Measurements from ENCODE around the gene SUPT6H.
"Not testable (repeated sequence)": the region's sequence is repeated elsewhere in the genome, so short reads cannot be mapped to it uniquely, and the experiment has no call there.

The SUPT6H gene

GRCh38 chr17:28648698-28649097, 13.3 kb upstream of the SUPT6H start:
- no peak for DNase-seq (ENCODE audit: low read depth)

DNA sequence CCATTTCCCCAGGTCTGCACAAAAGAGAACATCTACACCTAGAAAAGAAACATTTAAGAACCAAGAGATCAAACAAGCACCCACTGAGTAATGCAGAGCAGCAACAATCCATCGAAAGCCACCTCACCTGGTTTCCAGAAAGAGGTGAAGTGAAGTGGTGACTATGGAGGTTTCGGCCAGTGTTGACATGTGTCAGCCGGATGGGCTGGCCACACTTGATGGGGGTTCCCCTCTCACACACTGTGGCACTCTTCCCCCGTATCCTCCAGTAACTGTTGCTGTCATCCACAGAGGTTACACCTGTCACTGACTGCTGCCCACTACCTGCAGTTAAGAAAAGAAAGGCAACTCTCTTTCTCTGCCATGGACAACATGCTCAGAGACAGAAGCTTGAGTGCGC, 6.8 kb upstream of the SUPT6H start:
- DNase-seq (ENCODE audit: low read depth), result no peak

GRCh38 chr17:28657756-28658155, 4.2 kb upstream of the SUPT6H start:
- DNase-seq (ENCODE audit: low read depth), result no peak

- DNase-seq (ENCODE audit: low read depth), result not testable (repeated sequence)
These were observed 3.7 kb upstream of the SUPT6H start for GRCh38 chr17:28658342-28658741.

DNA sequence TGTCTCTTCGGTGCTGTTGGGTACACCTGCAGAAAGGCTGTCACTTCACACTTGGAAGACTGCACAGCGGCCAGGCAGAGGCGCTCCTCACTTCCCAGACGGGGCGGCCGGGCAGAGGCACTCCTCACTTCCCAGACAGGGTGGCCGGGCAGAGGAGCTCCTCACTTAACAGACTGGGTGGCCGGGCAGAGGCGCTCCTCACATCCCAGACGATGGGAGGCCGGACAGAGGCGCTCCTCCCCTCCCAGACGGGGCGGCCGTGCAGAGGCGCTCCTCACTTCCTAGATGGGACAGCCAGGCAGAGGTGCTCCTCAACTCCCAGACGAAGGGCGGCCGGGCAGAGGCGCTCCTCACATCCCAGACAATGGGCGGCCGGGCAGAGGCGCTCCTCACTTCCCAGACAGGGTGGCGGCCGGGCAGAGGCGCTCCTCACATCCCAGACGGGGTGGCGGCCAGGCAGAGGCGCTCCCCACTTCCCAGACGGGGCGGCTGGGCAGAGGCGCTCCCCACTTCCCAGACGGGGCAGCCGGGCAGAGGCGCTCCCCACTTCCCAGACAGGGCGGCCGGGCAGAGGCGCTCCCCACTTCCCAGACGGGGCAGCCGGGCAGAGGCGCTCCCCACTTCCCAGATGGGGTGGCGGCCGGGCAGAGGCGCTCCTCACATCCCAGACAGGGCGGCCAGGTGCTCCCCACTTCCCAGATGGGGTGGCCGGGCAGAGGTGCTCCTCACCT, 3.1 kb upstream of the SUPT6H start:
- not testable (repeated sequence) for DNase-seq (ENCODE audit: low read depth)

GRCh38 chr17:28659497-28659881, 2.5 kb upstream of the SUPT6H start:
- DNase-seq (ENCODE audit: low read depth), result not testable (repeated sequence)

- DNase-seq (ENCODE audit: low read depth), result no peak
These were observed 473 bp downstream of the SUPT6H start for GRCh38 chr17:28662527-28662829.

DNA sequence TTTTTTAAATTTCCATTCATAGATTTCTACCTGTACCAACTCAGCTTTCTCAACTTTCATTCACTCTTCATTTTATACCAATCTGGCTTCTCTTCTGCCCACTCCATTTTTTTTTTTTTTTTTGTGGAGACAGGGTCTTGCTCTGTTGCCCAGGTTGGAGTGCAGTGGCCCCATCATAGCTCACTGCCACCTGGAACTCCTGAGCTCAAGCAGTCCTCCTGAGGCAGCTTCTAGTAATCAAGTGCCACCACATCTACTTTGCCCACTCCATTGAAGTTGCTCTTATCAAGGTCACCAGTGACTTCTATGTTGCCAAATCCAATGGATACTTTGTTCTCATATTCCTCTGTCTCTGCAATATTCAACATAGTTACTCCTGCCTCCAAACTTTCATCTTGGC, 1.7 kb downstream of the SUPT6H start:
- DNase-seq (ENCODE audit: low read depth), result no peak

DNA sequence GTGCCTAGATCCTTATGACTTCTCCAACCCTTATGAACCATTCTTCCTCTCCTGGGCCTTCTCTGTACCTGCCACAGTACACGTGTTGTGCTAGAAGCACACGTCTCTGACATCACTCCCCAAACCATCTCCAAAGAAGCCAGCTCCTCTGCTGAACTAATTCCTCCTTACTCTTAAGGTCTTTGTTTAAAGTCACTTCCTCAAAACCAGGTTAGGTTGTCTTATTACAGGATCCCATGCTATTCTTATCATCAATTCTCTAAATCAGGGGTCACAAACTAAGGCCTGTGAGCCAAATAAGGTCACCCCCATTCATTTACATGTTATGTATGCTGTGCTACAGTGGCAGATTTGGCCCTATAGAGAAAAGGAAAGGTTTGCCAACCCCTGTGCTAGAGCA, 4.0 kb downstream of the SUPT6H start:
- no peak for DNase-seq (ENCODE audit: low read depth)

DNA sequence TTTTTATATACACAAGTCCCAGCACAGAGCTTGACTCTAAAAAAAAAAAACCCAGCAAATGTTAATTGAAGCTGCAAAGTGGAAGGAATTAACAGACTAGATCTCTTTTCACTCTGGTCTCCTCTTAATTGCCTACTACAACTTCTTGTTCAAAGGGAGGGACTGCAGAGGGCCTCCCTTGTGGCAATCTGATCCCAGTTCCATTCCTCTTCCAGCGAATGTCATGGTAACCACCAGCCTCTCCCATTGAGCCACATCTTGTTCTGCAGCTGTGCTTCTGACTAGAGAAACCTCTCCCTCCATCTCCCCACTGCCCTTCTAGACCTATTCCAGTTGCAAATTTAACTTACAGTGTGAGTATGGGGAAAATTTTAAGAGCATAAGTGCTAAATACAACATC, 5.9 kb downstream of the SUPT6H start:
- DNase-seq (ENCODE audit: low read depth), result no peak

- no peak for DNase-seq (ENCODE audit: low read depth)
These were observed 7.9 kb downstream of the SUPT6H start for GRCh38 chr17:28669918-28670317.

GRCh38 chr17:28675490-28675889, 13.5 kb downstream of the SUPT6H start:
- DNase-seq (ENCODE audit: low read depth), result no peak

- DNase-seq (ENCODE audit: low read depth), result no peak
These were observed 14.0 kb downstream of the SUPT6H start for GRCh38 chr17:28675980-28676379.

DNA sequence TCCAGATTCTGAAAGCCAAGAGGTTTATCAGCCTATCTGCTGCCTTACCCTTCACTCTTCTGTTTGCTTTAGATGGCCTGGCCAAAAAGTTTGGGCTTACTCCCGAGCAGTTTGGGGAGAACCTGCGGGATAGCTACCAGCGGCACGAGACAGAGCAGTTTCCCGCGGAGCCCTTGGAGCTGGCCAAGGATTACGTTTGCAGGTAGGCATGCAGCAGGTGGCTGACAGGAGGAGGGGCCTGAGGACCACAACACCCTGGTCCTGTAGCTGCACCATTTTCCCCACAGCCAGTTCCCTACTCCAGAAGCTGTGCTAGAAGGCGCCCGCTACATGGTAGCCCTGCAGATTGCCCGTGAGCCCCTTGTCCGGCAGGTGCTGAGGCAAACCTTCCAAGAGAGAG, 20.6 kb downstream of the SUPT6H start:
- no peak for DNase-seq (ENCODE audit: low read depth)

DNA sequence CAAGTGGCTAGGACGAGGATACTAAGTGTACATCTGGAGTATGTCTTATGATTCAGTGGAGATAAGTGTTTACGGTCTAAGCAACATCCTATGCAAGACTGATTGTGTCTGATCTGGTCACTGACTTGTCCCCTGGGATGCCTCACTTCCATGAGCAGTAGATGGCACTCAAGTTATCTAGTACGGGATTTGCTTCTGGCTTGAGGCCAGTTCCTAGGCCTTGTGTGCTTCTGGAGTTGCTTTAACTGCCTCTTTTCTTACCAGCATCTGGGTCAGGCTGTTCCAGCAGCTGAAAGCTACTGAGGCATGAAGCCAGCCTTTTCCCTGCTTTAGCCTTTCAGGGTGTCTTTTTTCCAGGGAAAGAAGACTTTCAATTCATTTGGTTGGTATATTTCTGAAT, 23.0 kb downstream of the SUPT6H start:
- no peak for DNase-seq (ENCODE audit: low read depth)

DNA sequence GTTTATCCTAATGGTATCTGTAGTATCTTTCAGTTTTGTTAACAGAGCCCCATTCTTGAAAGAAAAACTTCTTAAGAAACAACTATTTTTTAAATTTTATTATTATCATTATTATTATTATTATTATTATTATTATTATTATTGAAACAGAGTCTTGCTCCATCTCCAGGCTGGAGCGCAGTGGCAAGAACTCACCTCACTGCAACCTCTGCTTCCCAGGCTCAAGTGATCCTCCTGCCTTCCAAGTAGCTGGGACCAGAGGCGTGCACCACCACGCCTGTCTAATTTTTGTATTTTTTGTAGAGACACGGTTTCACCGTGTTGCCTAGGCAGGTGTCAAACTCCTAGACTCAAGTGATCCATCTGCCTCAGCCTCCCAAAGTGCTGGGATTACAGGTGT, 23.4 kb downstream of the SUPT6H start:
- no peak for DNase-seq (ENCODE audit: low read depth)

GRCh38 chr17:28686296-28686695, 24.3 kb downstream of the SUPT6H start:
- no peak for DNase-seq (ENCODE audit: low read depth)

DNA sequence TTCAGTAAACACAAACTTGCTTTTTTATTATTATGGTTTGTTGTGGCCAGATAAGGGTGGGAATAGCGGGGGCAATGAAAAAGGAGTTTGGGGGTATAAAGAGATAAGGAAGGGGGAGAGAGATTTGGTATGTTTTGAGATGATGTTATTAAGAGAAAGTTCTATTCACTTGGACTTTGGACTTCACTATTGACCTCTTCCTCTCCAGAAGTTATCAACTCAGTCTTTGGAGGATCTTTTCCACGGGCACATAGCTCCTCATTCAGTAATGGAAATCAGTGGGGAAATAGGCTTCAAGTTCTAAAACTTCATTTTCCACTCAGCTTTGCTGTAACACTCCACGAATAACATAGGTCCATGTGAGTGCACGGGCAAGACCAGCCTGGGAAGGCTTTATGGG, 26.5 kb downstream of the SUPT6H start:
- no peak for DNase-seq (ENCODE audit: low read depth)

DNA sequence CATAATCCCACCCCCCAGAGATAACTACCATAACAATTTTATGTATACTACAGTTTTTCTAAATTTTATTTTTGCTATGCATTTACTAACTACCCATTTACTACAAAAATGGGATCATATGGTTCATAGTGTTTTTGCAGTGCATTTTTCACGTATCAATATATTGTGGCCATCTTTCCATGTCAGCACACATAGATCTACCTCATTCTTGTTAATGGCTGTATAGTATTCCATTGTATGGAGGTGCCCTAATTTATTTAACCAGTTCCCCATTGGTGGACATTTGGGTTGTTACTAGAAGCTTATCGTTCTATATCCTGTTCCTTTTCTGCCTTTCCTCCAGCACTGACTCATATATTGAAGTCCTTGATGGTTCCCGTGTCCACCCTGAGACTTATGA, 27.0 kb downstream of the SUPT6H start:
- DNase-seq (ENCODE audit: low read depth), result no peak

DNA sequence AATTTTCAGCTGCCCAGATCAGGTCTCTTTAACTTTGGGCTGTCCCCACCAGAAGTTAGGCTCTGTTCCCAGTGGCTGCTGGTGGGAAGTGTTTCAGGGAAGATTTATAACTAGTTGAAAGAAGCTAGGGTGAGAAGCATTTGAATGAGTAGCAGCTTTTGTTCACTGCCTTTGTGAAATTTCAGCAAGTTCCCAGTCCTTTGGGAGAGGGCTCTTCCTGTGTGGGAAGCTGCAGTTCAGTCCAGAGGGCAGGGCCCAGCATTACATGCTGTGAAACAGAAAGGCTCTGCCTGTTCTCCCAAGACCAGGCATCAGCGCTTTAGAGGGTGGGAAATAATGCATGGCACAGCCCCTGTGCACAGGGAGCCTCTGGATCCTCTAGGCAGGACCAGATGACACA, 31.9 kb downstream of the SUPT6H start:
- no peak for DNase-seq (ENCODE audit: low read depth)

- no peak for DNase-seq (ENCODE audit: low read depth)
These were observed 36.4 kb downstream of the SUPT6H start for GRCh38 chr17:28698253-28698941.

- DNase-seq (ENCODE audit: low read depth), result no peak
These were observed 38.3 kb downstream of the SUPT6H start for GRCh38 chr17:28700278-28700677.

GRCh38 chr17:28700830-28701492, 39.0 kb downstream of the SUPT6H start:
- DNase-seq (ENCODE audit: low read depth), result no peak

All from HS-5 (cell line).